ENCODE measurements around the gene MRPL4.
A peak's percentile ranks its signal among the peaks of the same experiment; 100 is the strongest.

The MRPL4 gene

GRCh38 chr19:10251792-10252694 is at the start of gene MRPL4:
Gene MRPL4, plus strand, starts transcription at chr19:10252214. Its CDS starts 40 bp downstream, at chr19:10252254.
- peak; percentile 95 for DNase-seq (ENCODE audit: low spot score)

- DNase-seq (ENCODE audit: low spot score), result no peak
These were observed 48.3 kb upstream of the MRPL4 start for GRCh38 chr19:10203686-10204085.

- no peak for DNase-seq (ENCODE audit: low spot score)
These were observed 46.4 kb upstream of the MRPL4 start for GRCh38 chr19:10205636-10206035.

- DNase-seq (ENCODE audit: low spot score), result no peak
These were observed 45.7 kb upstream of the MRPL4 start for GRCh38 chr19:10206226-10206885.

- DNase-seq (ENCODE audit: low spot score), result no peak
These were observed 45.0 kb upstream of the MRPL4 start for GRCh38 chr19:10207026-10207425.

GRCh38 chr19:10209315-10209714 is 42.7 kb upstream of the MRPL4 start:
- no peak for DNase-seq (ENCODE audit: low spot score)

- DNase-seq (ENCODE audit: low spot score), result no peak
These were observed 41.0 kb upstream of the MRPL4 start for GRCh38 chr19:10211061-10211460.

- DNase-seq (ENCODE audit: low spot score), result no peak
These were observed 40.3 kb upstream of the MRPL4 start for GRCh38 chr19:10211691-10212090.

GRCh38 chr19:10214784-10215183 is 37.2 kb upstream of the MRPL4 start:
- no peak for DNase-seq (ENCODE audit: low spot score)

GRCh38 chr19:10217085-10217484 is 34.9 kb upstream of the MRPL4 start:
- no peak for DNase-seq (ENCODE audit: low spot score)

GRCh38 chr19:10219678-10220077 is 32.3 kb upstream of the MRPL4 start:
- DNase-seq (ENCODE audit: low spot score), result peak; percentile 51

- DNase-seq (ENCODE audit: low spot score), result no peak
These were observed 31.3 kb upstream of the MRPL4 start for GRCh38 chr19:10220695-10221094.

GRCh38 chr19:10222201-10222890 is 29.7 kb upstream of the MRPL4 start:
- no peak for DNase-seq (ENCODE audit: low spot score)

- no peak for DNase-seq (ENCODE audit: low spot score)
These were observed 28.4 kb upstream of the MRPL4 start for GRCh38 chr19:10223488-10224213.

- no peak for DNase-seq (ENCODE audit: low spot score)
These were observed 27.7 kb upstream of the MRPL4 start for GRCh38 chr19:10224337-10224736.

GRCh38 chr19:10226021-10226375 is 26.0 kb upstream of the MRPL4 start:
- DNase-seq (ENCODE audit: low spot score), result no peak

GRCh38 chr19:10226376-10227025 is 25.5 kb upstream of the MRPL4 start:
- no peak for DNase-seq (ENCODE audit: low spot score)

- no peak for DNase-seq (ENCODE audit: low spot score)
These were observed 24.7 kb upstream of the MRPL4 start for GRCh38 chr19:10227026-10227971.

- DNase-seq (ENCODE audit: low spot score), result no peak
These were observed 23.6 kb upstream of the MRPL4 start for GRCh38 chr19:10228393-10228792.

- DNase-seq (ENCODE audit: low spot score), result peak; percentile 87
These were observed 23.1 kb upstream of the MRPL4 start for GRCh38 chr19:10228920-10229319.
